HepG2 (cell line): ENCODE measurements around the gene PPFIA2. TPM values are rescaled to one million over a fixed set of nuclear protein-coding genes. Genes with fewer than 3 reads are reported as not detected.

Experiments
- ATAC-seq: fragments of 200-7000 bp; cut with Tn5 transposase; 3 replicates; pipeline ENCODE4 v1.9.1; 2020; ENCODE audit warnings: mild to moderate bottlenecking, moderate library complexity
- BruUV-seq: library from RNA; stranded (reverse); fragments of 400-500 nt; replicated peaks from 2 replicates; lab custom pipeline; 2021; lab: Mats Ljungman, UMichigan
- CTCF ChIA-PET: fragments of 300-600 bp; formaldehyde crosslinking; extraction: SDS; loops from one replicate; lab custom pipeline; 2021; ENCODE audit warnings: low total read pairs, inconsistent platforms, low intra/inter-chr PET ratio; lab: Yijun Ruan, JAX
- POLR2A ChIA-PET: fragments of 350-600 bp; sonication (Branson Sonifier 250); formaldehyde crosslinking; loops from one replicate; lab custom pipeline; 2020; ENCODE audit warnings: antibody characterized with exemption, inconsistent platforms; lab: Yijun Ruan, JAX
- DNase-seq: peaks from one replicate; pipeline ENCODE4 v3.0.0-alpha.2; 2015; ENCODE audit warnings: low spot score
- FAIRE-seq: peaks from 3 replicates; lab custom pipeline; 2011; peaks lifted over from hg19 to GRCh38; lab: Jason Lieb, UNC
- H2AFZ ChIP-seq: one replicate; pipeline ENCODE4 v1.6.1; 2011; ENCODE audit warnings: low read length, inconsistent platforms
- H3K27ac ChIP-seq: fragments of 300-600 bp; 3 replicates; pipeline ENCODE4 v1.8.0; 2011; ENCODE audit warnings: mixed run types, mild to moderate bottlenecking, mixed read lengths, low read length, inconsistent platforms; ENCODE audit not compliant: insufficient read depth; ENCODE audit errors: extremely low read length
- H3K27me3 ChIP-seq, 2 experiments: fragments of 200-600 bp in 1 of 2; 2 replicates in 1 of 2; 3 replicates in 1 of 2; pipeline versions ENCODE4 v1.6.0 to v1.8.0; 2011; ENCODE audit warnings: low read length in 2 of 2, mild to moderate bottlenecking in 2 of 2, moderate library complexity in 2 of 2, inconsistent platforms in 1 of 2; ENCODE audit not compliant: insufficient read depth in 2 of 2, control insufficient read depth in 1 of 2
- H3K36me3 ChIP-seq, 2 experiments: fragments of 200-600 bp in 1 of 2; replicated peaks in 1 of 2; 2 replicates in 1 of 2; 3 replicates in 1 of 2; pipeline versions ENCODE4 v1.5.1 to v1.8.0; 2011; ENCODE audit warnings: low read length in 2 of 2, inconsistent platforms in 1 of 2; ENCODE audit not compliant: insufficient read depth in 2 of 2, control insufficient read depth in 1 of 2
- H3K4me1 ChIP-seq: 2 replicates; pipeline ENCODE4 v1.5.1; 2012; ENCODE audit warnings: low read length, inconsistent platforms; ENCODE audit not compliant: insufficient read depth
- H3K4me2 ChIP-seq: 2 replicates; pipeline ENCODE4 v1.6.0; 2011; ENCODE audit warnings: low read depth, low read length, inconsistent platforms
- H3K4me3 ChIP-seq, 3 experiments: fragments of 200-600 bp in 1 of 3; sonication (generic), shearing (Covaris generic) in 1 of 3; replicated peaks in 1 of 3; 2 replicates each; pipeline ENCODE4 v1.5.1; 2011 to 2016; ENCODE audit warnings: low read length in 3 of 3, inconsistent platforms in 2 of 3, low read depth in 2 of 3, mild to moderate bottlenecking in 2 of 3, control low read depth in 1 of 3, mixed read lengths in 1 of 3; ENCODE audit not compliant: insufficient read depth in 1 of 3
- H3K79me2 ChIP-seq: one replicate; pipeline ENCODE4 v1.6.1; 2011; ENCODE audit warnings: low read length, inconsistent platforms; ENCODE audit not compliant: insufficient read depth
- H3K9ac ChIP-seq: 2 replicates; pipeline ENCODE4 v1.6.0; 2011; ENCODE audit warnings: mild to moderate bottlenecking, low read depth, low read length, inconsistent platforms; ENCODE audit not compliant: insufficient read depth
- H3K9me3 ChIP-seq: 2 replicates; pipeline ENCODE4 v1.5.1; 2012; ENCODE audit warnings: mild to moderate bottlenecking, low read length
- H4K20me1 ChIP-seq: 2 replicates; pipeline ENCODE4 v1.6.0; 2011; ENCODE audit warnings: inconsistent platforms, mild to moderate bottlenecking, low read length, moderate library complexity; ENCODE audit not compliant: insufficient read depth
- CEBPZ ChIP-seq: IDR thresholded peaks from 2 replicates; pipeline ENCODE4 v1.6.1; 2012; ENCODE audit warnings: low read length, improper control_type of control experiment
- FOXC1 ChIP-seq: sonication (generic); formaldehyde crosslinking; IDR thresholded peaks from 2 replicates; pipeline ENCODE4 v1.8.0; 2022; ENCODE audit warnings: mild to moderate bottlenecking, missing genetic modification reagents, borderline replicate concordance
- FOXP1 ChIP-seq, 2 experiments: fragments of 450-650 bp in 1 of 2; IDR thresholded peaks; 2 replicates each; pipeline ENCODE4 v1.6.1; 2017 to 2018; ENCODE audit warnings: antibody characterized with exemption in 1 of 2
- PAWR ChIP-seq: sonication (generic); formaldehyde crosslinking; IDR thresholded peaks from 2 replicates; pipeline ENCODE4 v1.4.0; 2020; ENCODE audit warnings: missing genetic modification reagents, mild to moderate bottlenecking, borderline replicate concordance
- PBX2 ChIP-seq: IDR thresholded peaks from 2 replicates; pipeline ENCODE4 v1.6.1; 2016; ENCODE audit warnings: control low read depth
- TEF ChIP-seq: sonication (generic); formaldehyde crosslinking; IDR thresholded peaks from 2 replicates; pipeline ENCODE4 v1.5.0; 2020; ENCODE audit warnings: missing genetic modification reagents
- TOE1 ChIP-seq: sonication (generic); formaldehyde crosslinking; IDR thresholded peaks from 2 replicates; pipeline ENCODE4 v1.4.0; 2020; ENCODE audit warnings: mild to moderate bottlenecking, missing genetic modification reagents
- TRIM24 ChIP-seq: sonication (generic); formaldehyde crosslinking; IDR thresholded peaks from 2 replicates; pipeline ENCODE4 v1.8.0; 2022; ENCODE audit warnings: mild to moderate bottlenecking, missing genetic modification reagents
- ZMYM4 ChIP-seq: sonication (generic); formaldehyde crosslinking; IDR thresholded peaks from 2 replicates; pipeline ENCODE4 v1.8.1; 2023; ENCODE audit warnings: mild to moderate bottlenecking, missing genetic modification reagents
- ZNF10 ChIP-seq: sonication (generic); formaldehyde crosslinking; IDR thresholded peaks from 2 replicates; pipeline ENCODE4 v1.4.0; 2020; ENCODE audit warnings: mild to moderate bottlenecking, low read depth, missing genetic modification reagents, borderline replicate concordance
- ZNF331 ChIP-seq: sonication (generic); formaldehyde crosslinking; IDR thresholded peaks from 2 replicates; pipeline ENCODE4 v1.4.0; 2020; ENCODE audit warnings: missing genetic modification reagents
- WGBS: methylation state at CpG from one replicate; pipeline ENCODE4 v1.1.6; 2017; ENCODE audit warnings: low lambda C conversion rate; 5-methylcytosine and 5-hydroxymethylcytosine counted together
- in situ Hi-C: cut with HindIII; loops from 2 replicates; pipeline ENCODE4 v1.10.0; 2017; ENCODE audit warnings: low pct_unique_long_range_greater_than_20kb; ENCODE audit not compliant: extremely low pct_ligation_motif_present
- intact Hi-C: fragments of 100-400 bp; cut with micrococcal nuclease; formaldehyde crosslinking; loops from one replicate; pipeline ENCODE4 v1.10.0; 2022; ENCODE audit not compliant: unreplicated experiment
- polyA plus RNA-seq, 8 experiments: library from polyadenylated mRNA; depleted of rRNA in 3 of 8; stranded (reverse) in 7 of 8; unstranded in 1 of 8; fragments of >200 nt; fragmentation: Illumina TruSeq in 4 of 8; extraction: Trizol in 4 of 8; gene quantifications; 2 replicates each; pipeline versions ENCODE4 v1.2.1 to v1.2.3, GENCODE V29; 2011 to 2016; ENCODE audit warnings: low read depth in 4 of 8, missing spikeins in 1 of 8, mixed read lengths in 1 of 8; ENCODE audit not compliant: insufficient read depth in 1 of 8
- total RNA-seq, 5 experiments: library from RNA; depleted of rRNA; stranded (reverse); fragments of >200 nt; fragmentation: Illumina TruSeq; extraction: Trizol; gene quantifications; 2 replicates each; pipeline ENCODE4 v1.2.3, GENCODE V29; 2016; ENCODE audit warnings: low read depth in 1 of 5
- TF ChIP-seq, protein P1 (sequence below): sonication (generic); formaldehyde crosslinking; IDR thresholded peaks from 2 replicates; pipeline ENCODE4 v1.4.0; 2020; ENCODE audit warnings: missing genetic modification reagents

The PPFIA2 gene
- total and polyA plus RNA-seq, 2 of the 13 experiments (the other 11 are each of a cell fraction or from before 2014, with no cell fraction given): 0.05 TPM; not detected in 1

DNA sequence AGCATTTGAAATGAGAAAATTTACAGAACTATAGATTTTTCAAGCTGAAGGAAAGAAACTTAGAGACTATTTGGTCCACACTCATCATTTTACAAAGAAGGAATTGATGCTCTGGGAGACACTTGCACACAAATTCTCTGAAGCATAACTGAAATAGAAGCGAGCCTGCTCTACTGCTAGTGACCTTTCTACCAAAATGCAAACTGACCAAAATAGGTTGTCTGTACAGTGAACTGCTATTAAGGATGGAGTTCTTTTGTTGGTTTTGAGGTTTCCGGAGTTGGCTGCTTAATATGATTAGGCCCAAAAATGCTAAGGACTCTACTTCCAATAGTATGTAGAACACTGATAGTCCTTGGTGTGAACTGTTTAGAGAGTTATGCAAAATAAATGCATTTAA is 194.9 kb downstream of the PPFIA2 start:
- Histone ChIP-seq H3K27me3 (no peaks in the 10 kb centered on the region), H3K36me3 (no peaks in the 10 kb centered on the region), H3K4me1 (no peaks in the 10 kb centered on the region), H3K9me3 (no peaks in the 10 kb centered on the region), H4K20me1 (no peaks in the 10 kb centered on the region), H3K9ac (no peak overlapping the region), H3K79me2 (no peaks in the 10 kb centered on the region), H3K27ac (no peak overlapping the region), H2AFZ (no peak overlapping the region)
- WGBS: 50% methylated on average over 2 of the region's 2 CpGs
- in situ Hi-C loops: no loop called here
- ChIA-PET CTCF (no interaction called here), POLR2A (no interaction called here)
- no peak for DNase-seq
- intact Hi-C loops: no loop called here
- TF ChIP-seq PBX2 (CRISPR knock-in tag) (no peak), TOE1 (CRISPR knock-in tag) (no peak), FOXP1 (IDR thresholded peaks at IDR 0.05) (no peak), FOXP1 (CRISPR knock-in tag; IDR thresholded peaks at IDR 0.05) (no peak), PAWR (CRISPR knock-in tag) (no peak), ZMYM4 (no peak), ZNF331 (no peak), ZNF10 (CRISPR knock-in tag) (no peak), TRIM24 (no peak), TEF (no peak), CEBPZ (no peak), FOXC1 (CRISPR knock-in tag) (no peak)
- TF ChIP-seq, protein P1, sequence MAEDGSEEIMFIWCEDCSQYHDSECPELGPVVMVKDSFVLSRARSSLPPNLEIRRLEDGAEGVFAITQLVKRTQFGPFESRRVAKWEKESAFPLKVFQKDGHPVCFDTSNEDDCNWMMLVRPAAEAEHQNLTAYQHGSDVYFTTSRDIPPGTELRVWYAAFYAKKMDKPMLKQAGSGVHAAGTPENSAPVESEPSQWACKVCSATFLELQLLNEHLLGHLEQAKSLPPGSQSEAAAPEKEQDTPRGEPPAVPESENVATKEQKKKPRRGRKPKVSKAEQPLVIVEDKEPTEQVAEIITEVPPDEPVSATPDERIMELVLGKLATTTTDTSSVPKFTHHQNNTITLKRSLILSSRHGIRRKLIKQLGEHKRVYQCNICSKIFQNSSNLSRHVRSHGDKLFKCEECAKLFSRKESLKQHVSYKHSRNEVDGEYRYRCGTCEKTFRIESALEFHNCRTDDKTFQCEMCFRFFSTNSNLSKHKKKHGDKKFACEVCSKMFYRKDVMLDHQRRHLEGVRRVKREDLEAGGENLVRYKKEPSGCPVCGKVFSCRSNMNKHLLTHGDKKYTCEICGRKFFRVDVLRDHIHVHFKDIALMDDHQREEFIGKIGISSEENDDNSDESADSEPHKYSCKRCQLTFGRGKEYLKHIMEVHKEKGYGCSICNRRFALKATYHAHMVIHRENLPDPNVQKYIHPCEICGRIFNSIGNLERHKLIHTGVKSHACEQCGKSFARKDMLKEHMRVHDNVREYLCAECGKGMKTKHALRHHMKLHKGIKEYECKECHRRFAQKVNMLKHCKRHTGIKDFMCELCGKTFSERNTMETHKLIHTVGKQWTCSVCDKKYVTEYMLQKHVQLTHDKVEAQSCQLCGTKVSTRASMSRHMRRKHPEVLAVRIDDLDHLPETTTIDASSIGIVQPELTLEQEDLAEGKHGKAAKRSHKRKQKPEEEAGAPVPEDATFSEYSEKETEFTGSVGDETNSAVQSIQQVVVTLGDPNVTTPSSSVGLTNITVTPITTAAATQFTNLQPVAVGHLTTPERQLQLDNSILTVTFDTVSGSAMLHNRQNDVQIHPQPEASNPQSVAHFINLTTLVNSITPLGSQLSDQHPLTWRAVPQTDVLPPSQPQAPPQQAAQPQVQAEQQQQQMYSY (CRISPR knock-in tag): no peak
- TF ChIP-seq, all 625 proteins: peak for 0
- FAIRE-seq (no peak), ATAC-seq (no peak)
- H3K4me3 ChIP-seq: no peak overlapping the region
- no TSS peak for BruUV-seq
- H3K4me2 ChIP-seq: no peak overlapping the region
